ENCODE data around the gene CNTN5. TPM values are rescaled to one million over a fixed set of nuclear protein-coding genes. Genes with fewer than 3 reads are reported as not detected.

Gene CNTN5
- polyA plus RNA-seq, 1 donor from 2014 or later = 1.1 TPM

- Histone ChIP-seq H3K4me3 (ENCODE audit: low read length) (no peak overlapping the region), H3K9me2 (ENCODE audit: insufficient read depth, low read length) (no peaks in the 10 kb centered on the region), H3K27me3 (ENCODE audit: insufficient read depth, low read depth, low read length) (no peaks in the 10 kb centered on the region), H3K27ac (ENCODE audit: low read length) (no peak overlapping the region), H3F3A (ENCODE audit: insufficient read depth, low read length, poor library complexity, severe bottlenecking) (no peaks in the 10 kb centered on the region), H3K4me2 (ENCODE audit: low read length) (no peak overlapping the region), H4K20me1 (ENCODE audit: insufficient read depth) (no peaks in the 10 kb centered on the region), H3K79me2 (replicated peaks; ENCODE audit: insufficient read depth, low read length) (no peaks in the 10 kb centered on the region), H3K9ac (ENCODE audit: low read length) (no peak overlapping the region), H3K36me3 (ENCODE audit: insufficient read depth, low read length) (no peaks in the 10 kb centered on the region), H2AFZ (ENCODE audit: low read depth, low read length) (no peak overlapping the region), H3K9me3 (ENCODE audit: low read length) (no peaks in the 10 kb centered on the region)
- no peak for TF ChIP-seq POLR2AphosphoS5 (IDR thresholded peaks at IDR 0.05)
- no peak for TF ChIP-seq SMC3 (conservative IDR thresholded peaks at IDR 0.05; ENCODE audit: poor library complexity)
- TF ChIP-seq RAD21 (conservative IDR thresholded peaks at IDR 0.05) = no peak
- no peak for TF ChIP-seq EP300 (conservative IDR thresholded peaks at IDR 0.05; ENCODE audit: poor library complexity, severe bottlenecking)
- TF ChIP-seq REST (IDR thresholded peaks at IDR 0.05; ENCODE audit: borderline replicate concordance) = no peak
These were observed 1011.2 kb downstream of the CNTN5 start for GRCh38 chr11:100031973-100032372.

- Histone ChIP-seq H3K4me3 (ENCODE audit: low read length) (no peak overlapping the region), H3K9me2 (ENCODE audit: insufficient read depth, low read length) (no peaks in the 10 kb centered on the region), H3K9me3 (ENCODE audit: low read length) (no peaks in the 10 kb centered on the region), H3F3A (ENCODE audit: insufficient read depth, low read length, poor library complexity, severe bottlenecking) (no peaks in the 10 kb centered on the region), H3K4me2 (ENCODE audit: low read length) (no peak overlapping the region), H2AFZ (ENCODE audit: low read depth, low read length) (no peak overlapping the region), H4K20me1 (ENCODE audit: insufficient read depth) (no peaks in the 10 kb centered on the region), H3K79me2 (replicated peaks; ENCODE audit: insufficient read depth, low read length) (no peaks in the 10 kb centered on the region), H3K27ac (ENCODE audit: low read length) (no peak overlapping the region), H3K9ac (ENCODE audit: low read length) (no peak overlapping the region), H3K36me3 (ENCODE audit: insufficient read depth, low read length) (no peaks in the 10 kb centered on the region), H3K27me3 (ENCODE audit: insufficient read depth, low read depth, low read length) (no peaks in the 10 kb centered on the region)
- TF ChIP-seq MXI1 (conservative IDR thresholded peaks at IDR 0.05; ENCODE audit: poor library complexity, severe bottlenecking) (no peak), CTCF (IDR thresholded peaks at IDR 0.05; ENCODE audit: poor library complexity, severe bottlenecking) (no peak), POLR2AphosphoS5 (IDR thresholded peaks at IDR 0.05) (no peak), RAD21 (conservative IDR thresholded peaks at IDR 0.05) (no peak), REST (IDR thresholded peaks at IDR 0.05; ENCODE audit: borderline replicate concordance) (no peak), EP300 (conservative IDR thresholded peaks at IDR 0.05; ENCODE audit: poor library complexity, severe bottlenecking) (no peak), EZH2 (IDR thresholded peaks at IDR 0.05; ENCODE audit: borderline replicate concordance, insufficient read depth, low read length, poor library complexity, severe bottlenecking) (no peak), TAF1 (IDR thresholded peaks at IDR 0.05; ENCODE audit: low read depth) (no peak), SMC3 (conservative IDR thresholded peaks at IDR 0.05; ENCODE audit: poor library complexity) (no peak)
These were observed 1040.3 kb downstream of the CNTN5 start for GRCh38 chr11:100061006-100061405.
